OCI-LY3 (cell line): ENCODE results near the gene TMEM53.

ENCODE experiments used
- CTCF ChIP-seq: fragments of 200-600, 300-600 bp; sonication (generic); IDR thresholded peaks from 2 replicates; pipeline ENCODE4 v1.5.1; 2014; ENCODE audit warnings: antibody characterized with exemption, low read length, low read depth
- EZH2phosphoT487 ChIP-seq: fragments of 200-600 bp; shearing (Covaris generic); IDR thresholded peaks from 2 replicates; pipeline ENCODE4 v1.6.1; 2018; ENCODE audit warnings: antibody characterized with exemption, mixed run types, low read depth

DNA sequence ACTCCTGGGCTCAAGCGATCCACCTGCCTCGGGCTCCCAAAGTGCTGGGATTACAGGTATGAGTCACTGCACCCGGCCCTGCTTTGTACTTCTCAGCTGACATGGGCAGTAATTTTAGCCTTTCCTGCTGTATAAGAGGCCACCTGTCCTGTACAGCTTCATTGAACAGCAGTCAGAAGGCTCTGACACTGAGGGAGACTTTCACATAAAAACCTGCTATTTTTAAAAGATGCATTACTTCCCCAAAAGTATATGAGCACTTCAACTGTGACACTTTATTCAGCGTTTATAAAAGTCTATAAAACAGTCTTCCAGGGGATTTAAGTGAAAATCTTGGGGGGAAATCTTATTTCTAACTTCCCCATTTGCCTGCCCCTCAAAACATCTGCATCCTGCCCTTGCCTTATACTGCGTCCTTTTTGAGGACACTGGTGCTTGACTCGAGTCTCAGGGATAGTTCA lies 39.1 kb upstream of the TMEM53 start:
- TF ChIP-seq CTCF (no peak), EZH2phosphoT487 (no peak)
